ENCODE measurements around the gene GABRB3.

DNA sequence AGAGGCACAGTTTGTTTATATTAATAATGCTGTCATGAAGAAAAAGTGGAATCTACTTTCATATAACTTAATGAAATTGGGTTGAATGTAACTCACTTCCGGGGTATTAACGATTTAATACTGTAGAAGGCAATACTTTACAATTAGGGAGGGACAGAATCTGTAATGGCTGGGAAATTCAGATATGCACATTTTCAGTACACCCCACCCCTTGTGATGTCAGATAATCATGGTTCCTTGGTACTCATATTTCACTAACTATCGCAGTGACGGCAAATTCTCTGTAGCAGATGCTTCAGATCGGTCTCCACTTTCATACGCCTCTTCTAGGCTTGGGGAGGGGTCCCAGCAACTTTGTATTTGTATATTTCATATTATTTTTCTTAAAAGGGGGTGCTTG, 207.3 kb downstream of the GABRB3 start:
- TF ChIP-seq, protein P1, sequence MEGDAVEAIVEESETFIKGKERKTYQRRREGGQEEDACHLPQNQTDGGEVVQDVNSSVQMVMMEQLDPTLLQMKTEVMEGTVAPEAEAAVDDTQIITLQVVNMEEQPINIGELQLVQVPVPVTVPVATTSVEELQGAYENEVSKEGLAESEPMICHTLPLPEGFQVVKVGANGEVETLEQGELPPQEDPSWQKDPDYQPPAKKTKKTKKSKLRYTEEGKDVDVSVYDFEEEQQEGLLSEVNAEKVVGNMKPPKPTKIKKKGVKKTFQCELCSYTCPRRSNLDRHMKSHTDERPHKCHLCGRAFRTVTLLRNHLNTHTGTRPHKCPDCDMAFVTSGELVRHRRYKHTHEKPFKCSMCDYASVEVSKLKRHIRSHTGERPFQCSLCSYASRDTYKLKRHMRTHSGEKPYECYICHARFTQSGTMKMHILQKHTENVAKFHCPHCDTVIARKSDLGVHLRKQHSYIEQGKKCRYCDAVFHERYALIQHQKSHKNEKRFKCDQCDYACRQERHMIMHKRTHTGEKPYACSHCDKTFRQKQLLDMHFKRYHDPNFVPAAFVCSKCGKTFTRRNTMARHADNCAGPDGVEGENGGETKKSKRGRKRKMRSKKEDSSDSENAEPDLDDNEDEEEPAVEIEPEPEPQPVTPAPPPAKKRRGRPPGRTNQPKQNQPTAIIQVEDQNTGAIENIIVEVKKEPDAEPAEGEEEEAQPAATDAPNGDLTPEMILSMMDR (IDR thresholded peaks at IDR 0.05), result no peak
- TF ChIP-seq POLR2A (IDR thresholded peaks at IDR 0.05), result no peak

All from Peyer's patch (tissue), 4 donors.